ENCODE results near the gene EHMT2.

- TF ChIP-seq RAD21 (IDR thresholded peaks at IDR 0.05; ENCODE audit: low read length) (no peak), MAZ (IDR thresholded peaks at IDR 0.05; ENCODE audit: borderline replicate concordance, low read depth, low read length) (no peak)
Observed at GRCh38 chr6:31908791-31909190, 11.3 kb upstream of the EHMT2 start.
